BJ (cell line): Measurements from ENCODE around the gene TNNT2. TPM values are rescaled to one million over a fixed set of nuclear protein-coding genes. Genes with fewer than 3 reads are reported as not detected.

Experiments used
- CTCF ChIA-PET: fragments of 350-600 bp; formaldehyde crosslinking; extraction: SDS; loops from one replicate; lab custom pipeline; 2021; ENCODE audit warnings: antibody characterized with exemption, inconsistent platforms; lab: Yijun Ruan, JAX
- POLR2A ChIA-PET: fragments of 300-600 bp; sonication (Branson Sonifier 250); formaldehyde crosslinking; extraction: SDS; loops from one replicate; lab custom pipeline; 2021; ENCODE audit warnings: antibody characterized with exemption; lab: Charles Lee
- DNase-seq: peaks from one replicate; pipeline ENCODE4 v3.0.0-alpha.2; 2011; ENCODE audit warnings: low read depth
- H3K27me3 ChIP-seq: 2 replicates; pipeline ENCODE4 v1.6.0; 2011; ENCODE audit warnings: low read length; ENCODE audit not compliant: control insufficient read depth, insufficient read depth
- H3K36me3 ChIP-seq: 2 replicates; pipeline ENCODE4 v1.5.1; 2011; ENCODE audit warnings: low read length; ENCODE audit not compliant: control insufficient read depth, insufficient read depth
- H3K4me3 ChIP-seq: 2 replicates; pipeline ENCODE4 v1.5.1; 2011; ENCODE audit warnings: low read depth, mild to moderate bottlenecking, control low read depth, low read length
- CTCF ChIP-seq: IDR thresholded peaks from 2 replicates; pipeline ENCODE4 v1.5.1; 2011; ENCODE audit warnings: low read depth, mild to moderate bottlenecking, control low read depth, inconsistent platforms, low read length, moderate library complexity; ENCODE audit not compliant: insufficient read depth
- polyA plus RNA-seq: library from polyadenylated mRNA; depleted of rRNA; stranded (reverse); fragments of >200 nt; gene quantifications from 2 replicates; pipeline ENCODE4 v1.2.3, GENCODE V29; 2011

The TNNT2 gene
- polyA plus RNA-seq, 1 experiment = not detected

DNA sequence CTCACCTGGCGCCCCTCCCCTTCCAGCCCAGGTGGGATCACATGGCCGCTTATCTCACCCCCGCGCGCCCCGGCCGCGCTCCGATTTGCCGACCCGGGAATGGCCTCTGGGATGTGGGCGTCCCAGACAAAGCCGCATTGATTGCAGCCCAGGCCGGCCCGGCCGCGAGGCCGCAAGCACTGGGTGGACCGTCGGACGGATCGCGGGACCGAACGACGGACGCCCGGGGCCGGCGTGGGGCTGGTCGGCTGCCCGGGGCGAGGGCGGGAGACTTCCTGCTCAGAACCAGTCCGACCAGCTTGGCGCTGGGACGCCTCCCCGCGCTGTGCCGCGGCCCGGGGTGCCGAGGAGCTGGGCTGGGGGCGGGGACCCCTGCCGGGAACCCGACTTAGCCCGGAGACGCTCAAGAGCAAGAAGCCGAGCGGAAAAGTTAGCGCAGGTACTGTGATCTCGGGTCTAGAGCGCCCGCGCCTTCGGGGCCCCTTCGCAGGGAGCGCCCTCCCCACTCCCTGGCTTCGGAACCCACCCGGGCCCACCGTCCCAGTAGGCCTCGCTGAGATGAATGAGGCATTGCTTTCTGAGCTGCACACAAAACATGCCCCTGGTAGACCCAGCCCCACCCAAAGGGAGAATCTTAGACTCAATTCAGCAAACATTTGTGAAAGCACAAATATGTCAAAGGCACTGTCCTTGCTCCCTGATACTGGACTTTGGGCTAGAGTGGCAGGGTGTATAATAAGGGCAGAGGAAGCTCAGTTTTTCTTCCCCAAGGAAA, 22.1 kb upstream of the TNNT2 start:
- H3K36me3 ChIP-seq = no peaks in the 10 kb centered on the region
- TF ChIP-seq CTCF = no peak
- POLR2A ChIA-PET = no interaction called here
- CTCF ChIA-PET = interaction anchor here (1.0 to 2.8 kb wide), 5 partner anchors 13 to 51 kb away, joined by 3 to 13 read pairs (median 6); partner anchors contain the start of gene TNNT2
- no peak overlapping the region for H3K4me3 ChIP-seq
- no peak for DNase-seq
- H3K27me3 ChIP-seq = peaks cover 53% of the 10 kb centered on the region

DNA sequence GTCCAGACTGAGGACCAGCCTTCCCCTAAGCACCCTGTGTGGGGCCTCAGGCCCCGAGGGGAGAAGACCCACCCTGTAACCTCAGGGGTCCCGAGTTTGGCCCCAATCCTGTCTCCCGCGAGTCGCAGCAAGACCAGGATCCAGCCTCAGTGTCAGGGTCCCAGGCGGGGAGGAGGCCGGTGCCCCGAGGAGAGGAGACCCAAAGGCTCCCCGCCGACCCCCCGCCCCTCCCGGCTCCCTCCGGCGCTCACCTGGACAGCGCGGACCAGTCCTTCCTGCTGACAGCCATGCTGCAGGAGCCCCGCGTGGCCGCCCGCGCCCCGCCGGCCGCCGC, 21.5 kb upstream of the TNNT2 start, which contains the start of gene LAD1:
Gene LAD1 (minus strand): TSS at position 307 of the 334 bp plus-strand sequence. CDS start 18 bp downstream, at position 289.
- peaks cover 56% of the 10 kb centered on the region for H3K27me3 ChIP-seq
- POLR2A ChIA-PET = no interaction called here
- TF ChIP-seq CTCF = no peak
- H3K36me3 ChIP-seq = no peaks in the 10 kb centered on the region
- no peak for DNase-seq
- H3K4me3 ChIP-seq = no peak within 1 kb of the TSS
- CTCF ChIA-PET = interaction anchor here (1.0 to 2.8 kb wide), 2 partner anchors 41 to 50 kb away, joined by 3 to 12 read pairs; no protein-coding TSS in a partner anchor

- H3K27me3 ChIP-seq = peaks cover 50% of the 10 kb centered on the region
- H3K4me3 ChIP-seq = no peak overlapping the region
- DNase-seq = no peak
- POLR2A ChIA-PET = no interaction called here
- CTCF ChIA-PET = interaction anchor here (0.6 to 5.8 kb wide), 6 partner anchors 9 to 143 kb away, joined by 3 to 41 read pairs (median 4); no protein-coding TSS in a partner anchor
- H3K36me3 ChIP-seq = no peaks in the 10 kb centered on the region
- TF ChIP-seq CTCF = no peak
Observed at GRCh38 chr1:201397675-201398074, 20.2 kb upstream of the TNNT2 start.

- no peak for TF ChIP-seq CTCF
- POLR2A ChIA-PET = no interaction called here
Observed at GRCh38 chr1:201396861-201397464, 19.5 kb upstream of the TNNT2 start.

GRCh38 chr1:201395936-201396335, 18.5 kb upstream of the TNNT2 start:
- no peak for DNase-seq
- Histone ChIP-seq H3K4me3 (no peak overlapping the region), H3K36me3 (no peaks in the 10 kb centered on the region), H3K27me3 (peaks cover 43% of the 10 kb centered on the region)
- ChIA-PET CTCF (interaction anchor here (1.3 to 5.8 kb wide), 4 partner anchors 10 to 34 kb away, joined by 4 to 41 read pairs (median 15); no protein-coding TSS in a partner anchor), POLR2A (no interaction called here)
- no peak for TF ChIP-seq CTCF

More at GRCh38 chr1:201396861-201397464, 19.5 kb upstream of the TNNT2 start:
- Histone ChIP-seq H3K4me3 (no peak overlapping the region), H3K27me3 (peaks cover 48% of the 10 kb centered on the region), H3K36me3 (no peaks in the 10 kb centered on the region)
- CTCF ChIA-PET = interaction anchor here (1.0 to 5.8 kb wide), 7 partner anchors 9 to 143 kb away, joined by 3 to 41 read pairs (median 4); no protein-coding TSS in a partner anchor
- DNase-seq = no peak
